GM12873 (cell line): ENCODE results near the gene EOMES.

Source experiments
- CTCF ChIP-seq: IDR thresholded peaks from 2 replicates; pipeline ENCODE4 v1.5.1; 2012; ENCODE audit warnings: low read depth, mild to moderate bottlenecking, moderate library complexity, low read length, control low read depth; ENCODE audit not compliant: insufficient read depth; ENCODE audit errors: missing control alignments

EOMES gene

GRCh38 chr3:27740854-27741253 is 18.7 kb upstream of the EOMES start:
- no peak for TF ChIP-seq CTCF

- TF ChIP-seq CTCF, result no peak
Measured at GRCh38 chr3:27737091-27737490, 15.0 kb upstream of the EOMES start.

- no peak for TF ChIP-seq CTCF
Measured at GRCh38 chr3:27730774-27731659, 8.9 kb upstream of the EOMES start.

- TF ChIP-seq CTCF, result no peak
Measured at GRCh38 chr3:27729748-27730611, 7.9 kb upstream of the EOMES start.

GRCh38 chr3:27729325-27729724 is 7.2 kb upstream of the EOMES start:
- TF ChIP-seq CTCF, result no peak

- TF ChIP-seq CTCF, result peak; percentile 15
Measured at GRCh38 chr3:27728195-27729087, 6.3 kb upstream of the EOMES start.
